Measurements from ENCODE around the gene STRIP1.

STRIP1 gene

GRCh38 chr1:110089561-110090275 is 55.3 kb downstream of the STRIP1 start:
- no peak overlapping the region for H3K4me3 ChIP-seq (ENCODE audit: low read depth, low read length)

GRCh38 chr1:110091381-110091780 is 57.0 kb downstream of the STRIP1 start:
- no peak overlapping the region for H3K4me3 ChIP-seq (ENCODE audit: low read depth, low read length)

- no peak overlapping the region for H3K4me3 ChIP-seq (ENCODE audit: low read depth, low read length)
Measured at GRCh38 chr1:110091791-110092190, 57.4 kb downstream of the STRIP1 start.

GRCh38 chr1:110092991-110093390 is 58.6 kb downstream of the STRIP1 start:
- no peak overlapping the region for H3K4me3 ChIP-seq (ENCODE audit: low read depth, low read length)

- no peak overlapping the region for H3K4me3 ChIP-seq (ENCODE audit: low read depth, low read length)
Measured at GRCh38 chr1:110094931-110095654, 60.7 kb downstream of the STRIP1 start.

GRCh38 chr1:110097507-110098221 is 63.2 kb downstream of the STRIP1 start:
- H3K4me3 ChIP-seq (ENCODE audit: low read depth, low read length): no peak overlapping the region

GRCh38 chr1:110098222-110099026 is 64.0 kb downstream of the STRIP1 start:
- H3K4me3 ChIP-seq (ENCODE audit: low read depth, low read length): no peak overlapping the region

GRCh38 chr1:110100335-110100734 is 65.9 kb downstream of the STRIP1 start:
- H3K4me3 ChIP-seq (ENCODE audit: low read depth, low read length): no peak overlapping the region

GRCh38 chr1:110102081-110102480 is 67.7 kb downstream of the STRIP1 start:
- no peak overlapping the region for H3K4me3 ChIP-seq (ENCODE audit: low read depth, low read length)
